Mesenteric fat pad (tissue), 1 donor: ENCODE results near the gene FBXO11. TPM values are rescaled to one million over a fixed set of nuclear protein-coding genes. Genes with fewer than 3 reads are reported as not detected.
"Not testable (repeated sequence)": the region's sequence is repeated elsewhere in the genome, so short reads cannot be mapped to it uniquely, and the experiment has no call there.

Experiments used
- DNase-seq: peaks from one replicate; pipeline ENCODE4 v3.0.0-alpha.2; 2020; ENCODE audit warnings: low spot score
- total RNA-seq: library from RNA; stranded (reverse); fragmentation: NEBNext Ultra II Directional; extraction: Animal tissue kit (Norgen Biotek cat#: 25700); gene quantifications from one replicate; pipeline ENCODE4 v1.2.1, GENCODE V29; 2021
- donor health status: DM: yes; HTN: yes; CAD: no.

Gene FBXO11
- total RNA-seq, 1 donor from 2014 or later: 59.3 TPM

DNA sequence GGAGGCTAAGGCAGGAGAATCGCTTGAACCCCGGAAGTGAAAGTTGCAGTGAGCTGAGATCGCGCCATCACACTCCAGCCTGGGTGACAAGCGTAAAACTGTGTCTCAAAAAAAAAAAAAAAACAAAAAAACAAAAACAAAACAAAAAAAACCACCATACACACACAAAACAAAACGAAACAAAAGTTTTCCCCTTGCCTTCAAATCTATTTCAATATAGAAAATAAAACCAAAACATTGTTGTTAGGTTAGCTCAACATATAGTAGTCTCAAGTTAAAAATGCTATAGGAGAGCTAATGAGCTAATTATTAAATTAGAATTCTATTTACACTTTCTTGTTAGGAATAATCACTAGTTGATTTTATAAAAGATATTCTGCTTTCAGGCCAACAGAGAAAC is 43.3 kb downstream of the FBXO11 start:
- no peak for DNase-seq

DNA sequence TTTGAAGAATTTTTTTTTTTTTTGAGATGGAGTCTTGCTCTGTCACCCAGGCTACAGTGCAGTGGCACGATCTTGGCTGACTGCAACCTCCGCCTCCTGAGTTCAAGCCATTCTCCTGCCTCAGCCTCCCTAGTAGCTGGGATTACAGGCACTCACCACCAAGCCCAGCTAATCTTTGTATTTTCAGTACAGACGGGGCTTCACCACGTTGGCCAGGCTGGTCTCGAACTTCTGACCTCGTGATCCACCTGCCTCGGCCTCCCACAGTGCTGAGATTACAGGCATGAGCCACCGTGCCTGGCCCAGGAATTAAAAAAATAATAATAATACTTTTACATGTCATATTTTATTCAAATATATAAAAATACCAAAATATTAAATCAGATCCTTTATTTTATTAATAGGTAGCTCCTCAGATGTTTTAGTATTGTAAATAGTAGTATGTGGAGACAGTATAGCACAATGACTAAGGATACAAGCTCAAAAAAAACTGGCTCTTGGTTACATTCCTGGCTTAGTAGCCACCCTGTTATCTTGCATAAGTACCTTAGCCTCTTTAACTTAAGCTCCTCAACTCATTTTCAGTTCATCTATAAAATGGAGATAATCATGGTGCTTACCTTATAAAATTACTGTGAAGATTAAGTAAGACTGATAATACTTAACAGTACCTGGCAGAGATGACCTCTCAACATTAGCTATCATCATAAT is 53.1 kb downstream of the FBXO11 start:
- not testable (repeated sequence) for DNase-seq

DNA sequence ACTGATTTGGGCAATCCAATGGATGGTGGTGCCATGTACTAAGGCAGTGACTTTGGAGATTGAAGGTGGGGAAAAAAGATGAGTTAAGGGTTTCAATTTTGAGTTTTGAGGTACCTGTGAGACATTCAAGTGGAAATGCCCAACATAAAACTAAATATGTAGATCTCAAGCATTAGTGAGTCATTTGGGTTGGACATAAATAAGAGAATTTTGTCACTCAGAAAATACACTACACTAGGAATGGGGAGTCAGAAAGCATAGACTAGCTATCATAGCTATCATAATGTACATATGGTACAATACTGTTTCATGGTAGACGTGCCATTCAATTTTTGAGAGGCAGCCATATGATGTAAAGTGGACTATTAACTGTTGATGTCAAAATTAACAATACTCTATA is 56.1 kb downstream of the FBXO11 start:
- DNase-seq: no peak

DNA sequence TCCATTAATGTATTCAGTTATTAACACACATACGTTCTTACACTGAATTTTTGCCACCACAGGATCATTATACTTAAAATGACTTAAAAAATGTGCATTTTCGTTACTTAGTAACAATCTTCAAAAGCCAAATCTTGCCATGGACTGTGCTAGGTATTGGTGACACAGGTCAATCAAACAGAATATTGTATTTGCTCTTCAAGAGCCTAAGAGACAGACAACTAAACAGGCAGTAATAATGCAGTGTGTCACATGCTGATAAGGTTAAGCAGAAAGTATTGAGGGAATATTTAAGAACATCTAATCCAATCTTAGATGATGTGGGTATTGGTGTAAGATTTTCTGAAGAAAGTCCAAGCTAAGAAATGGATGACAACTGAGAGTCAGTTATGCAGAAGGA is 56.9 kb downstream of the FBXO11 start:
- DNase-seq: no peak

DNA sequence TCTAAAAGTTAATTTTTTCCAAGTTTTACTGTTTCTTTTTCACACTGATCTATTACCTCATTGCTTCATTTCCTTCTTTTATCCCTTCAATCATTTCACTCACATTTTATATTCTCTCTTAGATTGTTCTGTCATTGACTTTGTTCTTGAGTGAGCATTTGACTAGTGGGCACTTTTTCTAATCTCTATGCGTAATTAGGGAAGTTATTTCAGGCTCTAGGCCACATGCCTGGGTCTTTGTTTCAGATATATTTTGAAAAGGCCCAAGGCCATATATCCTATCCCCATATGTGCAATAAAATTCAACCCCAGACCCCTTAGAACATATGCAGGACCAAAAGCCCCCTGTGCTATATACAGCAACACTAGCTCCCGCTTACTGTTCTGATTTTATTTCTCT is 62.1 kb downstream of the FBXO11 start:
- DNase-seq: no peak

DNA sequence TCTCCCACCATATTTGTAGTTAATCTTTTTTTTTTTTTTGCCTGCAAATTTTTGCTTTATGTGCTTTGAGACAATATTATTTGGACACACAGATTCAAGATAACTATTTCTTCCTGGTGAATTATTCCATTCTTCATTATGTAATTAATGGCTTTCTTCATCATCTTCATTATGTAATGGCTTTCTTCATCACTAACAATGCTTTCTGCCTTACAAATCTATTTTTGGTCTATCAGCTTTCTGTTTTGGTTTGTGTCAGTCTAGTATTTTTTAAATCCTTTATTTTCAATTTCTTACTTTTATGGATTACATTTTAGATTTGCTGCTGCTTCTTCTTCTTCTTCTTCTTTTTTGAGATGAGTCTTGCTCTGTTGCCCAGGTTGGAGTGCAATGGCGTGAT is 62.9 kb downstream of the FBXO11 start:
- no peak for DNase-seq

DNA sequence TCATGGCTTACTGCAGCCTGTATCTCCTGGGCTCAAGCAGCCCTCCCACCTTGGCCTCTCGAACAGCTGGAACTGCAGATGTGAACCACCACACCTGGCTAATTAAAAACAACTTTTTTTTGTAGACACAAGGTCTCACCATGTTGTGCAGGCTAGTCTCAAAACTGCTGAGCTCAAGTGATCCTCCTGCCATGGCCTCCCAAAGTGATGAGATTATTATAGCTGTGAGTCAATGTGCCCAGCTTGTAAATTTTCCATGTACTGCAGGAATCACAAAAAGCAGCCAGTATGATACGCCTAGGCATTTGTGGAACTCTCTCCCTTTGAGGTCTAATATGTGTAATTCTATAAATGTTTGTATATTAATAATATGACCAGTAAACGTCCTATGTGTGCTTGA is 63.5 kb downstream of the FBXO11 start:
- no peak for DNase-seq

DNA sequence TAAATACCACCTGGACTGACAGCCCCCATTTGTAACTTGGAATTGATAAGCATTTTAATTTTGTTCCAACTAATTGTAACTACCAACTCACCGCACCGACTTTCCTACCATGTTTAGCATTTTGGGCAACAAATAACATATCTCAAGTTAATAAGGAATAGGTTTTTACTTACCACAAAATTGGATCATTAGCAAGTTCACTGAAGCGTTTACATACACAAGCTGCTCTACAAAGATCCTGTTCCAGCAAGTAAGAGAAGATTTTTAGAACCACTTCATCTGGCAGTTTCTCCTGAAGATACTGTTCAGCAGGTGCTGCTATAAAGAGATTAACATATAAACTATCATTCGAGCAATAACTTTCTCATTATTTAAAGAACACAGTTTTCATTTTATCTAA is 67.6 kb downstream of the FBXO11 start:
- DNase-seq: no peak

DNA sequence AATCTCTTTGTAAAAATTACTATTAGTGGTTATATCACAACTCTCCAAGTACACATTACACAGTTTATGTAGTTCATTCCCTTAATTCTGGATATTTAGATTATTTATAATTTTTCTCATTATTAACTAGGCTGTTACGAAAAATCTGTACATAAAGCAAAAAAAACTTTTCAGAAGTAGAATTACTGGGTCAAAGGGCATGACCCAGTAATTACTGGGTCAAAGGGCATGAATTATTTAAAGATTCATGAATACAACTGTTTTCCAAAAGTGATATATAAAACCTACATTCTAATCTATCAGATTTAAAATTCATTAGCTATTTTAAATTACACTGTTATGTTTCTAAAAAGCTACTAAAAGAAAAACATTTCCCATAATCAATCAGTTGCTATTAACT is 68.0 kb downstream of the FBXO11 start:
- DNase-seq: no peak

DNA sequence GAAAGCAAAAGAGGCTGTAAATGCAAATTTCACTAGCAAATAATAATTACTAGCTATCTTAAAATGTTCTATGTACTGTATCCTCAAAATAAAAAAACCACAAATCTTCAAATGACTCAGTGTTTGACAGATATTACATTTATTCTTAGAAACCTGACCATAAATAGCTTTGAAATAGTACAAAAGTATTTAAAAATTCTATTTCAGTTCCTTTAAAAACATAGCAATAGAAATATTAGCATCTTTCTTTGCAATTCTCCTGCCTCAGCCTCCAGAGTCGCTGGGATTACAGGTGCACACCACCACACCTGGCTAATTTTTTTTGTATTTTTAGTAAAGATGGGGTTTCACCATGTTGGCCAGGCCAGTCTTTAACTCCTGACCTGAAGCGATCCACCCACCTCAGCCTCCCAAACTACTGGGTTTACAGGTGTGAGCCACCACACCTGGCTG is 72.8 kb downstream of the FBXO11 start:
- DNase-seq: no peak

DNA sequence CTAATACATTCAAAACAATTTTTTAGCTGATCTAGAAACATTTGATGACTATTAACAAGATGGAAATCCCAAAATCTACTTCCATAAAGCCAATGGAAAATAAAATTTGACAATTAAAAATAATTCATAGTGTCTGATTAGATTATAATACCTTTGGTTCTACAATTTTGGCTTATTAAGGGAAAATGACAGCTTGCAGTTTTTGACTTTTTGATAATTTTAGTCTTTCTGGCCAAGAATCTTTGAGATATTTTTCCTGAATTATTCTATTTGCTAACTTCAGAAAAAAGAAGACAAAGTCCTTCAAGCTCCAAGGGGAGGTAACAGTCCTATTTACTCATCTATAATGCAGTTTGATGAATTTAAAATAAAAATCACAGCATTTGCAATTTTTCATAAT is 83.8 kb downstream of the FBXO11 start:
- DNase-seq: no peak

DNA sequence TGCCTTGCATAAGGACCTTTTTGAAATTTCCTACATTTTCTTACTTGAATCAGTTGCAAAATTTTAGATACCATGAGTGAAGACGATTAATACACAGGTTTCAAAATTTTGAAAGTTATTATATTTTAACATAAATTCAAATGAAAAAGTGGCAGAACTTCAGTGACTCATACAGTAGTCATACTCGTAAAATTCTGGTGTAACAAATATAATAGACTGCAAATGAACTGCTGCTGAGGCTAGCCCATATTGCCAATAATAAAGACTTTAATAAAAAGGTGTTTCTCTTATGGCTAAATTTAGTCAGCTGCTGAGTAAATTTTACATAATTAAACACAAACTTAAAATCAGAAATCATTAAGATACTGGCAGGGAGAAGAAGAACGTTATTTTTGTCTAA is 86.5 kb downstream of the FBXO11 start:
- no peak for DNase-seq

DNA sequence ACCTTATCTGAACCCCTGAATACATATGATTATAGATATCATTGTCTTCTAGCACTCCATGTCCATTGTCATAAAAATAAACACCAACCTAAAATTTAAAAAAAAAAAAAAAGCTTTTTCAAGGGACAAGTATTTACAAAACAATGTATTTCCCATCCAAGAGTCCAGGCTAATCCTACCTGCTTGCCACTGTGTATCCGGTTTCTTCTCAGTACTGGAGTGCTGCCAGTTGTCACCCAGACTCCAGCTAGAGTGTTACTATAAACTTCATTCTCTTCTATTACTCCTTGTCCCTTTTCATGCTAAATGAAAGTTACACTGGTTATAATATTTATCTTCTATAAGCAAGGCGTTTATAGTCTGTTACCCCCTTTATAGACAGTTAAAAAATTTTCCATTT is 87.5 kb downstream of the FBXO11 start:
- DNase-seq: no peak

DNA sequence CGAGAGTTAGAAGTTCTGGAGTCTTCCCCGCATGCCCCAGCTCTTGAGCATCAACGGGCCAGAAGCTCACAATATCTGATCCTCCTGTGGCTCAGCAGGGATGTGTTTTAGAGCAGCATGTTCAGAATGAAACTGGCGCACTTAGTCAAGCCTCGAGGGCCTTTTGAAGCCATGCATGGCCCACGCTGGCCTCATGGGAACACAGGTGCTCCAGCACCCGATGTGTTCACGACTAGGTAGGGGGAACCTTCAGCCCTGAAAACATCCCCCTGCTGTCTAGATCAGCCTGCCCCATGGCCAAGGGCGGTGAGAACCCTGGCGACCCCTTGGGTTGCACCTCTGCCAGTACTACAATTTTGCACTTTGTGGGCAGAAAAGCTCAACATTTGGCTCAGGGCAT is 90.5 kb downstream of the FBXO11 start:
- DNase-seq: no peak

DNA sequence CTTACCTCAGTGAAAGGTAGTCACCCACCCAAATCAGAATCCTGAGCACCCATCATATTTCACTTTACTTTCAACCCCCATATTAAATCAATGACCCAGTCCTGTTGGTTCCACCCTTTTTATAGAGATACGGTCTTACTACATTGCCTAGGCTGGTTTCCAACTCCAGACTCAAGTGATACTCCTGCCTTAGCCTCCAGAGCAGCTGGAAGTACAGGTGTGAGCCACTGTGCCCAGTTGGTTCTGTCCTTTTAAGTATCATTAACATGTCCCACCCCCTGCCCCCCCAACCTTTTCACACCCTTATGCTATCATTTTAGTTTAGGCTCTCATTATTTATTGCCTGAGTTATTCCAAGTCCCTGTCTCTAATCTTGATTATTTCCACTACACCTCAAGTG is 94.6 kb downstream of the FBXO11 start:
- no peak for DNase-seq

DNA sequence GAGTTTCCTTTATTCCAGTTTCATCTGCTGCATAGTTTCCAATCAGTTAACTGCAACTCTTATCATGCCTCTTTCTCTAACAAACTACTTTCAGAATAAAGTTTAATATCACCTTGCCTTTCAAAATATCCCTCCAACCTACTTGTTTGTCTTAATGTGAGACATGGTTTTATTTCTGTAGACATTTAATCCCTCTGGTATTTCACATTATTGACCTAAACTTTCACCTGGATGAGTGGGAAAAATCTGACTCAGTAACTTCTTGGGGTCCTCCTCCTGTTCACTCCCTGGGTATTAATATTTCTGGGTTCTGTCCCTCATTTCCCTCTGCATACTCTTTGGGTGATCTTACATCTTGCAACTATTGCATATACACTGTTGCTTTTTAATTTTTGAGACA is 95.4 kb downstream of the FBXO11 start:
- DNase-seq: no peak

DNA sequence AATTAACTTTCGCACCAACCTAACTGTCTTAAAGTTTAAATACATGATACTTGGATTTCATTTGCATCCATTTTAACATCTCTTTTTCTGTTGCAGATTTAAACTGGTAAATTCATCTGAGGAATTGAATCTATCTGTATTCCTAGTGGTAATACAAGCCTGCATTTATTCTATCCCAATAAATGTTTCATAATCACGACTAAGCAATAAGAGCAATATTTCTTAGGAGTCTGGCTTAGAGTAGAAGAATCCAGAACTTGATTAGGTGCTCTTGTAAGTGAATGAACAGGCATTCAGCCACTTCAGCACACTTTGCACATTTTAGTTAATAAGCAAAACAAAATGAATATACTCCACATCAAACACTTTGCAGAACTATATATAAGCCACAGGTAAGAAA is 96.4 kb downstream of the FBXO11 start:
- DNase-seq: no peak

DNA sequence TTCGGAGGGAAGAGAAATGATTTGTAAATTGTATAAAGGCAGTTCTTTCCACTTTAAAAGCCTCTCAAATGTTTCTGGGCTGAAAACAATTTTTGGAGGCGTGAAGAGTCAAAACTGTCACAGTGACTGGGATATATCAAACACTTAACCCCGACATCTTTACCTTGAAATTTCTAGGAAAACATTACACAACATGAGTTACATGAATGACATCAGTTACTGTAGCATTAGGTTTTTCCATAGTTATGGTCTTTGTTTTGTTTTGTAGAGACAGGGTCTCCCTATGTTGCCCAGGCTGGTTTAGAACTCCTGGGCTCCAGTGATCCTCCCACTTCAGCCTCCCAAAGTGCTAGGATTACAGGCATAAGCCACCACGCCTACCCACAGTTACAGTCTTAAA is 97.7 kb downstream of the FBXO11 start:
- no peak for DNase-seq

DNA sequence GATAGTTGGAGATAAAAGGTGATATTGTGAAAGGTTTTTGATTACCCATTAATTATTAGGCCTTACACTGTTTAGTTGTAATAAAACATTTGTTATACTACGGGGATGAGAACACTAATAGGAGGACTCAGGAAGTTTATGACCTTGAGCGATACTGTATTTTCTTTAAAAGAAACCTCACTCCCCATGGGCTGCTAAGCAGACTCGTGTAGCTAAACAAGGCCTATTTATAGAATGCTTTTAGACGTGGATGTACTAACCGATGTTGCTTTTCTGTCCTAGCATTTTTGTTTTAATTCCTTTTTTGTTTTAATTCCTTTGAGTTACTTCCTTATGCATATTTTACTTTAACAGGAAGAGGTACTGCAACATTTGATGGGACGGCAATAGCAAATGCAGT is 100.4 kb downstream of the FBXO11 start:
- no peak for DNase-seq

DNA sequence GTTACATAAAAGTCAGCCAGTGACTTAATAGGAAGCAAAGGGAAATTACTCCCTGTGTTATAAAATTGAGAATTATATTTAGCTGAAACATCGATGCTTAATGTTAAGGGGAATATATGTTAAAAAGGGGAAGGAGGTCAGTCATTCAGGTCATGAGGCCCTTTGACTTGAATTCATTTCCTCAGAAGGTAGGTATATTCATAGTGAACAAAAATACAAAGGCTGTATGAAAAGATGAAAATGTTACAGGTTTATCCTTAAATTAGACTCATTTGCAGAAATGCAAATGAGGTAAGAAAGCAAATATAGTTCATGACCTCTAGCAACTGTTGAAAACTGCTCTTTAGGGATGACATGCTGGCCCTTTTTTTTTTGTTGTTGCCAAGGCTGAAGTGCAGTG is 102.5 kb downstream of the FBXO11 start:
- DNase-seq: no peak

DNA sequence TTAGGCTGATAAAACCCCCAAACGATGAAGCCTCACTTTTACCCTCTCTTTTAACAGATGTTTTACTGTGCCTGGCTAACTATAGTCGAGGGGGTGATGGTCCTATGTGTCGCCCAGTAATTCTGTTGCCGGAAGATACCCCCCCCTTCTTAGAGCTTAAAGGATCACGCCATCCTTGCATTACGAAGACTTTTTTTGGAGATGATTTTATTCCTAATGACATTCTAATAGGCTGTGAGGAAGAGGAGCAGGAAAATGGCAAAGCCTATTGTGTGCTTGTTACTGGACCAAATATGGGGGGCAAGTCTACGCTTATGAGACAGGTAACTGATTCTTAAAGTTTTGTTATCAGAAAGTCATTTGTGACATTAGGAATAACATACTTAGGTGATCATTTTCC is 102.9 kb downstream of the FBXO11 start:
- DNase-seq: no peak

DNA sequence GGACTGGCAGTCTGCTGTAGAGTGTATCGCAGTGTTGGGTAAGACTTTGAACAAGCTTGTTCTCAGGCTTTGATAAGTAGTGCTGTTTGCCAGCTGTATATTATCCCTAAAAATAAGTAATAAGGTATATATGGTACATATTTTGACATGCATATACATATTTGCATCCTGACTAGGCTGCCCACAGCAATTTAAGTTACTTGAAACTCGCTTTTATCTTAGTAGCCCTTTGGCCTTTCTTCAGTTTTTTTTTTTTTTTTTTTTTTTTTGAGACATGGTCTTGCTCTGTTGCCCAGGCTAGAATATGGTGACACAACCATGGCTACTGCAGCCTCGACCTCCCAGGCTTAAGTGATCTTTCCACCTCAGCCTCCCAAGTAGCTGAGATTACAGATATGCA is 105.2 kb downstream of the FBXO11 start:
- DNase-seq: no peak

DNA sequence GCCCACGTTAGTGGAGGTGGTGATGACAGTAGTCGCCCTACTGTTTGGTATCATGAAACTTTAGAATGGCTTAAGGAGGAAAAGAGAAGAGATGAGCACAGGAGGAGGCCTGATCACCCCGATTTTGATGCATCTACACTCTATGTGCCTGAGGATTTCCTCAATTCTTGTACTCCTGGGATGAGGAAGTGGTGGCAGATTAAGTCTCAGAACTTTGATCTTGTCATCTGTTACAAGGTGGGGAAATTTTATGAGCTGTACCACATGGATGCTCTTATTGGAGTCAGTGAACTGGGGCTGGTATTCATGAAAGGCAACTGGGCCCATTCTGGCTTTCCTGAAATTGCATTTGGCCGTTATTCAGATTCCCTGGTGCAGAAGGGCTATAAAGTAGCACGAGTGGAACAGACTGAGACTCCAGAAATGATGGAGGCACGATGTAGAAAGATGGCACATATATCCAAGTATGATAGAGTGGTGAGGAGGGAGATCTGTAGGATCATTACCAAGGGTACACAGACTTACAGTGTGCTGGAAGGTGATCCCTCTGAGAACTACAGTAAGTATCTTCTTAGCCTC is 107.2 kb downstream of the FBXO11 start:
- DNase-seq: no peak
